SW 1271 (cell line): ENCODE results near the gene HUNK.

ENCODE experiments used
- DNase-seq, 2 experiments: peaks; one replicate each; lab custom pipeline; 2025; lab: John Stamatoyannopoulos, UW

The HUNK gene

DNA sequence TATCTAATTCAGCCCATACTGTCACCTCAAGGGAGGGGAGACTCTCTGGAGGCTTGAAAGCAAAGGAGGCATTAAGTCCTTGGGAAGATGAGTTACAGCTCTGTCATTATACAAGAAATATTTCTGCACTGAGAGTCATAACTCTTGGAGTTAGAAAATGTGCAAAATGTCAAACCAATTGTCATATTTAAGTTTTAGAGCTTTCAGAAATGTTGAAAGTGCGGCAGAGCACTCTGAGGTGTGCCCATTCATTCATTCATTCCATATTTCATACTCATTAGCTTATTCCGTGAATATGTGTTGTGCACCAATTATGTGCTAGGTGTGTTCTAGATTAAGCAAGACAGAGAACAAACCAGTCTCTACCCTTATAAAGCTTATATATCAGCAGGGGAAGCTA lies 87.1 kb downstream of the HUNK start:
- no peak for DNase-seq

GRCh38 chr21:31961027-31961426 lies 88.2 kb downstream of the HUNK start:
- DNase-seq: no peak

- no peak for DNase-seq
Observed at GRCh38 chr21:31961704-31962103, 88.9 kb downstream of the HUNK start.

GRCh38 chr21:31964692-31965091 lies 91.9 kb downstream of the HUNK start:
- DNase-seq: no peak

DNA sequence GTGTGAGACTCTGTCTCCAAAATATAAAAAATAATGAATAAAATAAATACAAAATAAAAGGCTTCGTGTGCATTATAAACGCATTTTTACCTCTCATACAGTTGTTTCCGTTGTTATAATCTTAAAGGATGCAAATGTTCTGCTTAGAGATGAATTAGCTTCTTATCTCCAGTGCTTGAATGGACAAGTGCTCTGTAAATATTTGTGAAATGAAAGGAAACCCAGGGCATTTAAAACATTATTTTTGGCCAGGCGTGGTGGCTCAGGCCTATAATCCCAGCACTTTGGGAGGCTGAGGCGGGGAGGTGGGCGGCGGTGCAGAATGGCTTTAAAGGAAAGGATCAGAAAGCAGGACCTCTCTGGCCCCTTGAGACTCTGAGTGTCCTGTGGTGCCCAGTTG lies 94.5 kb downstream of the HUNK start:
- DNase-seq: no peak

GRCh38 chr21:31972622-31973021 lies 99.8 kb downstream of the HUNK start:
- DNase-seq: no peak

- no peak for DNase-seq
Observed at GRCh38 chr21:31973402-31973944, 100.7 kb downstream of the HUNK start.

DNA sequence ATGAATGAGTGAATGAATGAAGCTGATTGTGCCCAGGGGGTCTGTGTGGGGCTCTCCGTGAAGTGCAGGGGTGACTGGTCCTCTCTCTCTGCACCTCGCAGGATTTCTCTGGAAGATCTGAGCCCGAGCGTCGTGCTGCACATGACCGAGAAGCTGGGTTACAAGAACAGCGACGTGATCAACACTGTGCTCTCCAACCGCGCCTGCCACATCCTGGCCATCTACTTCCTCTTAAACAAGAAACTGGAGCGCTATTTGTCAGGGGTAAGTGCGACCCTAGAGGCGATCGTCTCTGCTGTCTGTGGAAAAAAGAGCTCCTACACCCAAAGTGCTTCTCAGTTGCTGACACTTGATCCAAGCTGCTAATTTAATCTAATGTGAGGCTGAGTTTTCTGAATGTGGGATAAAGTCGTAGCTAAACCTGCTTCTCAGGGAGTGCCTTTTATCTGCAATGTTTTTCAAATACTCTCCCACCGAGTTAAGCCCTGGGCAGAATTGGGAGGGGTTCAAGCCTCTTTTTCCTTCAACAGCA lies 101.7 kb downstream of the HUNK start:
- no peak for DNase-seq

DNA sequence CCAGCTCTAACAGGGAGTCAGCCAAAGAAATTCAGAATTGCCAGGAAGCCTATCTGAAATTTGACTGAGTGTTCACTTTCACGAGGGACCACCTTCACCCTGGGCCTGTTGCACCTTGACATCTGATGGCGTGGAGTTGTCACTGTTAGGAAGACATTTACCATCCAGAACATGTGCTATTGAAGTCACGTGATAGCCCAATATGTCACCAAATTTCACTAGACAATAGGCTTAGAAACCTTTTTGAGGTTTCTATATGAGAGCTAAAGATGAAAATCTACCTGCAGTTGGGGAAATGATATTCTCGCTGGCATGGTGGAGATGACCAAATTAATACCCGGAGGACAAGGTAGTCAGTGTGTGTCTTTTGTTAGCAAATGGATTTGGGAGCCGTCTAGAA lies 102.7 kb downstream of the HUNK start:
- DNase-seq: no peak

- DNase-seq: no peak
Observed at GRCh38 chr21:31977816-31978215, 105.0 kb downstream of the HUNK start.

- no peak for DNase-seq
Observed at GRCh38 chr21:31983120-31983519, 110.3 kb downstream of the HUNK start.

DNA sequence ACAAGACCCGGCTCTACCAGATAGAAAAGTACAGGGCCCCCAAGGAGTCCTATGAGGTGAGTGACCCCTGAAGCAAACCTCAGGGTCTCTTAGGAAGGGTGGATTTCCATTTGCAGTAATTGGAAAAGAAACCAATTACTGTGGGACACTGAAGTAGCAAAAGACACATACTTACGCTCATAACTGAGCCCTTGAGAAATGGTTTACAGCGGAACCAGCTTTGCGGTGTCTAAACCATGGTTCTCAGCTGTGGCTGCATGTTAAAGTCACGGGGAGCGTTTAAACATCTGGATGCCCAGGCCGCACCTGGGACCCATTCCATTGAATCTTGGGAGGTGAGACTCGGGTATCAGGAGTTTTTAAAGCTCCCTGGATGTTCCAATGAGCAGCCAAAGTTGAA lies 110.7 kb downstream of the HUNK start:
- DNase-seq: no peak

DNA sequence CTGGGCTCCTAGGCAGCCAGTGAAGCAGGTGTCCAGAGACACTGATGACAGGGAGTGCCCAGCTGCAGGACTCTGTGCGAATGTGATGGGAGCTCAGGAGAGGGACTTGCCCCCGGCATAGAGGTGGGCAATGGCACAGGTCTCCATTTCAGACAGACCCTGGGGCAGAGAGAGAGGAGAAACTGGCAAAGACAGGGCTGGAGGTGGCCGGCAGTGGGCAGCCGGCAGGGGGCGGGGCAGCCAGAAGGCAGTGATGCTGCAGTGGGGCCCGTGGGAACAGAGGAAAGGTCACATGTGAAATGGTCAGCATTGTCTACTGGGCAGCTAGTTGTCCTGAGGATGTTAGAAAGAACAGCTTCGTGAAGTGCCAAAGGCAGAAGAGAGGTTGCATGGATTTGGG lies 112.6 kb downstream of the HUNK start:
- no peak for DNase-seq

GRCh38 chr21:31986035-31986856 lies 113.4 kb downstream of the HUNK start:
- DNase-seq: no peak

DNA sequence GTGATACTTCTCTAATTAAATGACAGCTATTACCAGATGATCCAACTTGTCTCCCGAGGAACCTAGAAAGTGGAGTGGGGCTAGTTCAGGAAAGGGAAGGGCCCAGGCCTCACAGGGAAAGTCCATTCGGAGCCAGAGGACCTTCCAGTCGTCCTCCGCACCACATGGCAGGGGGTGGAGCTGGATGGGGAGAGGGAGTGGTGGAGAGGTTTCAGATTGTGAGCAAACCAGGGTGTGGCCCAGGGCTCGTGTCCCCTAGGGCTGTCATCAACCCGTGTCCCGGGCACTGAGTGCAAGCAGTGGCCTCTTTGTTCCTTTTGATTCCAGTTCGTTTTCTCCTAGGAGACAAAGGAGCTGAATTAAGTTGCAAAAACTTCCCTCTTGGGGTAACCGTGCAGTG lies 114.9 kb downstream of the HUNK start:
- no peak for DNase-seq

GRCh38 chr21:31988492-31989290 lies 115.9 kb downstream of the HUNK start:
- DNase-seq: no peak

GRCh38 chr21:31991356-31992331 lies 118.8 kb downstream of the HUNK start:
- DNase-seq: no peak

GRCh38 chr21:31992391-31992790 lies 119.6 kb downstream of the HUNK start:
- no peak for DNase-seq

GRCh38 chr21:31993826-31994825 lies 121.3 kb downstream of the HUNK start:
- DNase-seq: no peak

- no peak for DNase-seq
Observed at GRCh38 chr21:31997191-31997590, 124.4 kb downstream of the HUNK start.
